ENCODE data around the gene SMPD1. TPM values are rescaled to one million over a fixed set of nuclear protein-coding genes. Genes with fewer than 3 reads are reported as not detected.

Gene SMPD1
- total RNA-seq, 2 donors from 2014 or later = 36.6 to 51.3 TPM

DNA sequence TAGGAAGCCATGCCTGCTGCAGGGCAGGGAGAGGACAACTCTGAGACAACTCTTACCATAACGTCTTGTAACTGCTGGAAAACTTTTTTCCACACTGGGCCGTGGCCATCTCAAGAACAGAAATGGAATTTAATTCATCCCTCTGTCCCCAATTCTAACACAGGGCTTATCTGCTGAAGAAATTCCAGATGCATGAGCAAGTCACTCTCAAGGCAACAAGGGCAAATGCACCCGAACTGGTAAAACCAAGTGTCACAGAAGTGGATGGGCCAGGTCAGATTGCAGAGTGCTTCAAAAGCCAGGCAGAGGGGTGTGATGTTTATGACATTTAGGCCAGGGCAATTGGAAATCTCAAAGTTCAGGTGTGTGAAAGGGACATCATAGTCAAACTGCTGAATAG lies 7.4 kb downstream of the SMPD1 start:
- H3K9me3 ChIP-seq = no peaks in the 10 kb centered on the region
- H3K4me3 ChIP-seq = no peak overlapping the region
- peaks cover 3 to 14% of the 10 kb centered on the region in 2 donors for H3K4me1 ChIP-seq (ENCODE audit: control insufficient read depth in 1 of 2, low read depth in 2 of 2)
- DNase-seq (ENCODE audit: low spot score) (no peak), ATAC-seq (ENCODE audit: insufficient number of reproducible peaks, low FRiP score, low read depth) (no peak)
- H3K27me3 ChIP-seq (replicated peaks; ENCODE audit: insufficient read depth) = no peaks in the 10 kb centered on the region
- peaks cover 21% of the 10 kb centered on the region for H3K36me3 ChIP-seq
- no peak for TF ChIP-seq CTCF (IDR thresholded peaks at IDR 0.05)
- H3K27ac ChIP-seq = peak overlapping the region in 1 of 2 donors; percentile 2

DNA sequence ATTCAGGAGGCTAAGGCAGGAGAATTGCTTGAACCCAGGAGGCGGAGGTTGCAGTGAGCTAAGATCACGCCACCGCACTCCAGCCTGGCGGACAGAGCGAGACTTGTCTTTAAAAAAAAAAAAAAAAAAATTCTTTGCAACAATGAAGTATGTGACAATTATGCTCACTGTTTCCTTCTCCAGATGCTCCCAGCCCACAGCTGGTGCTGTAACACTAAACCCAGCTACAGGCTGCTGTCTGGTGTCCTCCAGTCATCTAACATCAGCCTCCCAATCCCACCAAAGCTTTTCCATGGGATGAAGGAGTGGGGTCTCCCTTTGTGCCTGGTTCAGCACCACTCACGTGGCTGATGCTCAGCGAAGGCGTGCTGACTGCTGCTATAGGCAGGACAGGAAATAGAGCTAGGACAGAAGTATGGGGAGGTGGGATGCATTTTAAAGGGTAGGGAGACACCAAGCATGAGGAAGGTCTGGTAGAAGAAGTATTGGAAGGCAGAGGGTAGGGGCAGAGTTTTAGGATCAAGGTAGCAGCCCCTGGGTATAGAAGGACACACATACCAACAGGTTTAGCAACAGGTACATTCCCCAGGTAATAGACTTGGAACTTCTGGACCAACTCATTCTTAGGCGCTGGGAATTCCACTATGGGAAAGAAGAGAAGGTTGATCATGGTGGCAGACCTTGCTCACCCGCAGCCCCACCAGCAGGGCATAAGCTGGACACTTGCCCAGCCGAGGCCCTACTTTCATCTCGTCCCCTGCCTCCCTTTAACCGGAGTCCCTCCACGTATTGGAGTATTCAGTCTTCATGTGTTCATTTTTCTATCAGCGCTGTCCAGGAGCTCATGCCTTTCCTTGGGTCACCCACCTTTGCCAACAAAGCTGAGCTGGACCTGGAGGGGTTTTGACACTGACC lies 10.4 kb downstream of the SMPD1 start:
- no peak for ATAC-seq (ENCODE audit: insufficient number of reproducible peaks, low FRiP score, low read depth)

DNA sequence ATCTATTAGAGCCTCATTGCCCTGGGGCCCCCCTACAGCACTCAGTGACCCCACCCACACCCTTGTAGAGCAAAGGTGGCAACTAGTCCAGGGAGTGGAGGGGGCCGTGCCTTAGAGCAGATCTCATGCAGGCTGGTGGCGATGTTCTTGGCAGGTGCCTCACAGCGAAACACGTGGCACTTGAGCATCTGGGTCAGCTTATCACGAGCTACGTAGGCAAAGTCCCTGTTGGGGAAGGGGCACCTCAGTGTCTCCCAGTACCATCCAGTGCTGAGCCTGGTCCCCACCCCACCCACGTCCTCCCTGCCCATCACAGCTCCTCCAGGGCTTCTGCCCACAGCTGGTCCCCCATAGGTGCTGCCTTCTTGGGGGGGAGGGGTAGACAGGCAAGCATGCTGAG lies 11.2 kb downstream of the SMPD1 start:
- Histone ChIP-seq H3K27ac (no peak overlapping the region), H3K4me3 (no peak overlapping the region), H3K4me1 (ENCODE audit: control insufficient read depth in 1 of 2, low read depth in 2 of 2) (peaks cover 3 to 24% of the 10 kb centered on the region in 2 donors), H3K27me3 (replicated peaks; ENCODE audit: insufficient read depth) (no peaks in the 10 kb centered on the region), H3K9me3 (no peaks in the 10 kb centered on the region), H3K36me3 (peaks cover 13% of the 10 kb centered on the region)
- no peak for DNase-seq (ENCODE audit: low spot score)
- TF ChIP-seq CTCF (IDR thresholded peaks at IDR 0.05) = no peak
- no peak for ATAC-seq (ENCODE audit: insufficient number of reproducible peaks, low FRiP score, low read depth)

More for the DNA sequence above, 10.4 kb downstream of the SMPD1 start:
- DNase-seq (ENCODE audit: low spot score) = no peak
- Histone ChIP-seq H3K4me1 (ENCODE audit: control insufficient read depth in 1 of 2, low read depth in 2 of 2) (peaks cover 3 to 24% of the 10 kb centered on the region in 2 donors), H3K4me3 (no peak overlapping the region), H3K27me3 (replicated peaks; ENCODE audit: insufficient read depth) (no peaks in the 10 kb centered on the region), H3K9me3 (no peaks in the 10 kb centered on the region), H3K27ac (no peak overlapping the region), H3K36me3 (peaks cover 13% of the 10 kb centered on the region)
- TF ChIP-seq CTCF (IDR thresholded peaks at IDR 0.05) = no peak

DNA sequence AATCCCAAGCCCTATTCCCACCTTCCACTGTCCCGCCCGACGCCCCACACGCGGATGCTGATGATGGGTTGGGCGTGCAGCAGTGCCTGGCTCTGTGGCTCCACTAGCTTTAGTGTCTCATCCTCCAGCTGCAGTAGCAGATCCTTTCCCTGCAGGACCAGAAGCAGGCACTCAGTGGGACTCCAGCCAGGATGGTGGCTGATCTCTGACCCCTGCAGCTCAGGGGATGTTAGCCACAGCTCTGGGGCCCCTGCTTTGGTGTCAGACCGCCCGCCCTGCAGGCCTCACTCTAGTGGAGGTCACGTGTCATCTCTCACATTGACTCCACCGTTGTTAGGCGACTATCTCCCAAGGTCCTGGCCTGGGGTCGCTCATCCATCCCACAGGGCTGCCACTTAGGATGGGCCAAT lies 11.8 kb downstream of the SMPD1 start:
- H3K4me1 ChIP-seq (ENCODE audit: control insufficient read depth in 1 of 2, low read depth in 2 of 2) = peaks cover 3 to 24% of the 10 kb centered on the region in 2 donors
- no peak overlapping the region for H3K27ac ChIP-seq
- peaks cover 13% of the 10 kb centered on the region for H3K36me3 ChIP-seq
- no peak for ATAC-seq (ENCODE audit: insufficient number of reproducible peaks, low FRiP score, low read depth)
- TF ChIP-seq CTCF (IDR thresholded peaks at IDR 0.05) = no peak
- no peak for DNase-seq (ENCODE audit: low spot score)
- no peaks in the 10 kb centered on the region for H3K9me3 ChIP-seq
- no peaks in the 10 kb centered on the region for H3K27me3 ChIP-seq (replicated peaks; ENCODE audit: insufficient read depth)
- no peak overlapping the region for H3K4me3 ChIP-seq

DNA sequence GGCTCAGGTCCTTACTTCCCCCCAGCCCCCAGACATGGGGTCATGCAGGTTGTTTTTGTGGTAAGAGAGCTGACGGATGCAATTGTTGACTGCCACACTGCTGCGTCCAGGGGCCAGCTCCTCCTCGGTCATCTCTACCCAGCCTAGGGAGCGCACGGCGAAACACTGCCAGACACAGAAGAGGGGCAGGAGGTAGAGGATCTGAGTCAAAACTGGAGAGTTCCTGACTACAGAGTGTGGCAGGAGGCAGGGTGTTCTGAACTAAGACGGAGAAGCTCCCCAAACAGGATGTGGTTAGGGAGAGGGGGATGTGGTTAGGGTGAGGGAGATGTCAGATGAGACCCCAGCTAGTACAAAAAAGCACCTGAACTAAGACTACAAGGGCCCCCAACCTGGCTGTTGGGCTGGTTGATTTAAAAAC lies 12.3 kb downstream of the SMPD1 start:
- H3K27me3 ChIP-seq (replicated peaks; ENCODE audit: insufficient read depth) = no peaks in the 10 kb centered on the region
- DNase-seq (ENCODE audit: low spot score) = no peak
- no peak overlapping the region for H3K4me3 ChIP-seq
- no peak for TF ChIP-seq CTCF (IDR thresholded peaks at IDR 0.05)
- ATAC-seq (ENCODE audit: insufficient number of reproducible peaks, low FRiP score, low read depth) = no peak
- H3K9me3 ChIP-seq = no peaks in the 10 kb centered on the region
- H3K36me3 ChIP-seq = peaks cover 13% of the 10 kb centered on the region
- H3K27ac ChIP-seq = no peak overlapping the region
- peaks cover 2 to 19% of the 10 kb centered on the region in 2 donors for H3K4me1 ChIP-seq (ENCODE audit: control insufficient read depth in 1 of 2, low read depth in 2 of 2)

All from thoracic aorta (tissue), 2 donors.